Omental fat pad (tissue), 4 donors: Measurements from ENCODE around the gene VDAC2. TPM values are rescaled to one million over a fixed set of nuclear protein-coding genes. Genes with fewer than 3 reads are reported as not detected.

ENCODE experiments used
- ATAC-seq: fragments of 150-250 bp; one replicate; pipeline ENCODE4 v1.9.1; 2016; ENCODE audit warnings: mild to moderate bottlenecking, moderate library complexity; ENCODE audit not compliant: low FRiP score
- DNase-seq: peaks from one replicate; pipeline ENCODE4 v3.0.0-alpha.2; 2019; ENCODE audit warnings: low spot score
- CTCF ChIP-seq, 3 donors: fragments of 450-650 bp; IDR thresholded peaks; one replicate each; pipeline ENCODE4 v1.5.1; 2016 to 2017; ENCODE audit warnings: antibody characterized with exemption in 3 of 3, mild to moderate bottlenecking in 3 of 3, moderate library complexity in 2 of 3
- total RNA-seq, 4 donors: library from RNA; depleted of rRNA; stranded (reverse); fragments of >200 nt; gene quantifications; one replicate each; pipeline ENCODE4 v1.1.0, GENCODE V29; 2016

The VDAC2 gene
- total RNA-seq = 100 to 1,000 TPM; 111 to 143 (median 131) TPM

DNA sequence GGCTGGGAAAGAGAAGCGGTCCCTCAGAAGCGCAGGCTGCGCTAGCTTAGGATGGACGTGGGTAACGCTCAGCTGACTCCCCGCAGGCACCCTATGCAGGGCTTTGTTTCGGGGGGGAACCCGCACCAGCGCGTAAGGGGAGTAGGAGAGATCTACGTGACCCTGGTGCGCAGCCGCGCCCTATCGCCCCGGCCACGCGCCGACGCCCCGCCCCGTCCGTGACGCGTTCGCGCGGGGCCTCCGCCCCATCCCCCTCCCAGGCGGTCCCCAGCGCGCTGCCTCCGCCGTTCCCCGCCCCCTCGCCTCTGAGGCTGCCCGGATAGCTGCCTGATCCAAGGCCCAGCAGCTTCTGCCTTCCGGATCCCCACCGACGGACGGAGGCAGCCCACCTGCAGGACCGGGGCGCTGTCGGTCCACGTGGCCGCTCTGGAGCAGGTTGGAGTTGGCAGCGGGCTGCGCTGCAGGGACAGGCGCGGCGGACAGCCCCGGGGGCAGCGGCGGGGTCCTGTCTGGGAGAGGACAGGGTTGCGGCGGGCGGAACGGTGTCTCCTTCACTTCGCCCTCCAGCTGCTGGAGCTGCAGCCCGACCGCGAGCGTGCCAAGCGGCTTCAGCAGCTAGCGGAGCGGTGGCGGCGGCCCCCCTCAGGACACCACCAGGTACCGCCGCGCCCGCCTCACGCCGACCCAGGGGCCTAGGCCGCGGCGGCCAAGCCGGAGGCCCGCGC lies at the start of gene VDAC2:
Gene VDAC2, plus strand, starts transcription at position 515 of the 725 bp plus-strand sequence. CDS start 363 bp downstream, outside the sequence.
- TF ChIP-seq CTCF (IDR thresholded peaks at IDR 0.05) = no peak
- DNase-seq = peak; percentile 70
- ATAC-seq = peak; percentile 96

DNA sequence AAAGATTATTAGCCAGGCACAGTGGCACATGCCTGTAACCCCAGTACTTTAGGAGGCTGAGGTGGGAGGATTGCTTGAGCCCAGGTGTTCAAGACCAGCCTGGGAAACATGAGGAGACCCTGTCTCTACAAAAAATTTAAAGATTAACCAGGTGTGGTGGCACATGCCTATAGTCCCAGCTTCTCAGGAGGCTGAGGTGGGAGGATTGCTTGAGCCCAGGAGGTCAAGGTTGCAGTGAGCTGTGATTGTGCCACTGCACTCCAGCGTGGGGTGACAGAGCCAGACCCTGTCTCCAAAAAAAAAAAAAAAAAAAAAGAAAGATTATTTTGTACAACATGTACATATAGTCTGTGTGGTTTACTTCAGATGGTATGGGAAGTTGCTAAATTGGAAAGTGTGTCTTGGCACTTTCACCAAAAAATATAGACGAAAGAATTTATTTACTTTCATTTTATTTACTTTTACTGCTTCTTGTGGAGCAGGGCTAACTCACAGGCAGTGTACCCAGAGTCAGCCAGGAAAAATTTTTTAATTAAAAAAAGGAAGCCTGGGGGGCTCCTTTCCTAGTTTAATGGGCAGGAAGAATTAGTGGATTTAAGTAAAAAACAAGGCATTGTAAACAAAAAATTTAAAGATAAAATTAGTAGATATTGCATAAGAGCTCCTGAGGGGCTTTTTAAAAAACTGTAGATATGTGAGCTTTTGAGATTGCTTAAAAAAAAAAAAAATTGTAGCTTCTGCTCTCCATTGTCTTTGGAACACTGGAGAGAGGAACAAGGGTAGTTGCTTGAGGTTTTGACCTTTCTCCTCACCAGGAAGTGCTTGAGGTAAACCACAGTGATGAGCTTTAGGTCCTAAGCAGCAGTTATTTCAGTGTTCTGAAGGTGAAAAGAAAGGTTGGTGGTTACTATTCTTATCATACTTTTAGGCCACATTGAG lies 44.6 kb upstream of the VDAC2 start:
- DNase-seq (no peak), ATAC-seq (no peak)
- no peak for TF ChIP-seq CTCF (IDR thresholded peaks at IDR 0.05)

- TF ChIP-seq CTCF (IDR thresholded peaks at IDR 0.05) = no peak
- ATAC-seq (no peak), DNase-seq (no peak)
Observed at GRCh38 chr10:75166623-75166972, 44.0 kb upstream of the VDAC2 start.

DNA sequence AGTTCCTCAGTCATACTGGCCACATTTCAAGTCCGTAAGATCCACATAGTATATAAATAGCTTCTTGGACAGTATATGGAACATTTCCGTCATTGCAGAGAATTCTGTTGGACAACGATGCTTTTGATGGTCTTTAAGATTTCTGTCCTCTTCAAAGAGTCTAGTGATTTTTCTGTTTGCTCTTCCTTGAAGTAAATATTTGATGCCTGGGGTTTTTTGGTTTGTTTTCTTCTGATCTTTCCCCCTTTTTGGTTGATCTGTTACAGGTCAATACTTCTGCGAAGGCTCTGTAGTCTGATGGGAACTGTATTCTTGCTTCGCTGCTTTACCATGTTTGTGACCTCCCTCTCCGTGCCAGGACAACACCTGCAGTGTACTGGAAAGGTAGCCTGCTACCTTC lies 42.3 kb upstream of the VDAC2 start:
- ATAC-seq = no peak
- no peak for TF ChIP-seq CTCF (IDR thresholded peaks at IDR 0.05)

DNA sequence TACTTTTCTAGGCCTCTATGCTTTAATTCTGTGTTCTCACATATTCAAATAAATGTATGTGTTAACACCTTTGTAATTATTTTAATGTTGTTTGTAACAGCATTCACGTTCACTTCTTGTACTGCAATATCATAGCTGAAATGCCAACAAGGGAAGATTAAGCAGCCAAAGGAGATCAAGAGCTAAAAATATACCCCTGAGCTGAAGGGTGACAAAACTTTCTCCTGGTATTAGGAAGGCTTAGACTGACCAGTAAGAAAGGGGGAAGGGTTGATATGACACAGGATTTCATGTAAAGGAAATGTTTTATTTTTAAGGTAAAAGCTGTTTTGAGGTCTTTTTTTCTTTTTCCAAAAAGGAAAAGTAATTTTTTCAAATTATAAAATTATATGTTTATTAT lies 40.4 kb upstream of the VDAC2 start:
- TF ChIP-seq CTCF (IDR thresholded peaks at IDR 0.05) = no peak

More for the DNA sequence above, 42.3 kb upstream of the VDAC2 start:
- no peak for DNase-seq

GRCh38 chr10:75175046-75175445 lies 35.5 kb upstream of the VDAC2 start:
- no peak for TF ChIP-seq CTCF (IDR thresholded peaks at IDR 0.05)
- DNase-seq = no peak
- no peak for ATAC-seq

More for the DNA sequence above, 40.4 kb upstream of the VDAC2 start:
- DNase-seq = no peak
- no peak for ATAC-seq
